Loucy (cell line): ENCODE data around the gene GNGT1.

Source experiments
- H2AFZ ChIP-seq: fragments of 200-600 bp; sonication (generic); 2 replicates; pipeline ENCODE4 v1.6.0; 2016; ENCODE audit warnings: antibody characterized with exemption, mild to moderate bottlenecking, low read length, moderate library complexity
- H3F3A ChIP-seq: fragments of 200-600 bp; 2 replicates; pipeline ENCODE4 v1.6.0; 2016; ENCODE audit warnings: antibody characterized with exemption, low read depth, mild to moderate bottlenecking
- H3K27me3 ChIP-seq: fragments of 200-600 bp; sonication (generic); 2 replicates; pipeline ENCODE4 v1.6.1; 2014; ENCODE audit warnings: low read length, mild to moderate bottlenecking; ENCODE audit not compliant: insufficient read depth, poor library complexity, severe bottlenecking
- H3K36me3 ChIP-seq: fragments of 200-600 bp; sonication (generic); 2 replicates; pipeline ENCODE4 v1.6.1; 2016; ENCODE audit warnings: low read length; ENCODE audit not compliant: insufficient read depth
- H3K4me1 ChIP-seq: fragments of 200-600 bp; sonication (generic); 2 replicates; pipeline ENCODE4 v1.5.1; 2014; ENCODE audit warnings: low read length, mild to moderate bottlenecking; ENCODE audit not compliant: insufficient read depth, poor library complexity, severe bottlenecking
- H3K4me2 ChIP-seq: fragments of 200-600 bp; sonication (generic); 2 replicates; pipeline ENCODE4 v1.6.0; 2014; ENCODE audit warnings: antibody characterized with exemption, low read length, low read depth, mild to moderate bottlenecking; ENCODE audit not compliant: poor library complexity, severe bottlenecking
- H3K4me3 ChIP-seq: fragments of 200-600 bp; sonication (generic); 2 replicates; pipeline ENCODE4 v1.5.1; 2014; ENCODE audit warnings: low read length, mild to moderate bottlenecking, mixed read lengths; ENCODE audit not compliant: poor library complexity, severe bottlenecking
- H3K79me2 ChIP-seq: fragments of 200-600 bp; sonication (generic); 2 replicates; pipeline ENCODE4 v1.6.1; 2014; ENCODE audit warnings: low read length; ENCODE audit not compliant: insufficient read depth
- H3K9ac ChIP-seq: fragments of 200-600 bp; sonication (generic); 2 replicates; pipeline ENCODE4 v1.6.0; 2014; ENCODE audit warnings: mild to moderate bottlenecking, low read depth, low read length, moderate library complexity; ENCODE audit not compliant: poor library complexity, severe bottlenecking
- H3K9me2 ChIP-seq: fragments of 200-600 bp; sonication (generic); replicated peaks from 2 replicates; pipeline ENCODE4 v1.6.1; 2016; ENCODE audit warnings: low read depth, low read length, mixed read lengths
- H3K9me3 ChIP-seq: fragments of 200-600 bp; sonication (generic); 2 replicates; pipeline ENCODE4 v1.6.1; 2014; ENCODE audit warnings: mild to moderate bottlenecking, antibody characterized with exemption, low read length, low read depth; ENCODE audit not compliant: insufficient read depth
- H4K20me1 ChIP-seq: fragments of 200-600 bp; sonication (generic); 2 replicates; pipeline ENCODE4 v1.6.0; 2014; ENCODE audit warnings: antibody characterized with exemption, low read length, mild to moderate bottlenecking; ENCODE audit not compliant: insufficient read depth, poor library complexity, severe bottlenecking
- CTCF ChIP-seq: fragments of 200-600 bp; sonication (generic); conservative IDR thresholded peaks from 2 replicates; pipeline ENCODE4 v1.5.1; 2014; ENCODE audit warnings: mild to moderate bottlenecking, antibody characterized with exemption, low read length
- EZH2phosphoT487 ChIP-seq: fragments of 200-600 bp; IDR thresholded peaks from 2 replicates; pipeline ENCODE4 v1.6.1; 2018; ENCODE audit warnings: antibody characterized with exemption, mild to moderate bottlenecking, moderate library complexity, borderline replicate concordance

Gene GNGT1

GRCh38 chr7:93895859-93896600, 10.3 kb upstream of the GNGT1 start:
- Histone ChIP-seq H3K4me3 (no peak overlapping the region), H3F3A (no peaks in the 10 kb centered on the region)

DNA sequence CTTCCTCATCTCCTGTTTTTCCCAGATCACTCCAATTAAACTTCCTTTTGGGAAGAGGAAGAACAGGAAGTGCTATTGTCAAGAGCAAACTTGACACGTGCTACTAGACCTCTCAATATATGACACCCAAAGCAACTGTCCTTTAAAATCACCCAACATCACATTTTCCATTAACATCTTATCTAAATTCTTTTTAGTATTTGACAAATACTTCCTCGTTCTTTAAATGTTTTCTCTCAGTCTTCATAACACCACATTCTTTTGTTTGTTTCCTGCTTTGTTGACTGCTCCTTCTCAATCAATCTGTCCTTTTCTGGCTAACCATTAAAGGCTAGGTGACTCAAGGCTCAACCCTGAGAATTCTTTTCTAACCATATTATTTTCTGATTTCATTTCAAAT, 8.7 kb upstream of the GNGT1 start:
- no peak overlapping the region for H3K9ac ChIP-seq
- no peak overlapping the region for H3K4me2 ChIP-seq
- TF ChIP-seq EZH2phosphoT487 (no peak), CTCF (no peak)
- H3K4me1 ChIP-seq = no peaks in the 10 kb centered on the region
- no peaks in the 10 kb centered on the region for H3K9me3 ChIP-seq
- H2AFZ ChIP-seq = no peak overlapping the region
- H3K4me3 ChIP-seq = no peak overlapping the region
- no peaks in the 10 kb centered on the region for H4K20me1 ChIP-seq
- H3K27me3 ChIP-seq = no peaks in the 10 kb centered on the region
- H3K79me2 ChIP-seq = no peaks in the 10 kb centered on the region
- no peaks in the 10 kb centered on the region for H3K9me2 ChIP-seq
- no peaks in the 10 kb centered on the region for H3K36me3 ChIP-seq
- no peaks in the 10 kb centered on the region for H3F3A ChIP-seq

More at GRCh38 chr7:93895859-93896600, 10.3 kb upstream of the GNGT1 start:
- Histone ChIP-seq H3K27me3 (no peaks in the 10 kb centered on the region), H3K79me2 (no peaks in the 10 kb centered on the region), H3K36me3 (no peaks in the 10 kb centered on the region), H3K9me2 (no peaks in the 10 kb centered on the region), H4K20me1 (no peaks in the 10 kb centered on the region), H3K9me3 (no peaks in the 10 kb centered on the region), H3K4me2 (no peak overlapping the region), H3K4me1 (no peaks in the 10 kb centered on the region), H3K9ac (no peak overlapping the region), H2AFZ (no peak overlapping the region)
- no peak for TF ChIP-seq CTCF
- TF ChIP-seq EZH2phosphoT487 = no peak

DNA sequence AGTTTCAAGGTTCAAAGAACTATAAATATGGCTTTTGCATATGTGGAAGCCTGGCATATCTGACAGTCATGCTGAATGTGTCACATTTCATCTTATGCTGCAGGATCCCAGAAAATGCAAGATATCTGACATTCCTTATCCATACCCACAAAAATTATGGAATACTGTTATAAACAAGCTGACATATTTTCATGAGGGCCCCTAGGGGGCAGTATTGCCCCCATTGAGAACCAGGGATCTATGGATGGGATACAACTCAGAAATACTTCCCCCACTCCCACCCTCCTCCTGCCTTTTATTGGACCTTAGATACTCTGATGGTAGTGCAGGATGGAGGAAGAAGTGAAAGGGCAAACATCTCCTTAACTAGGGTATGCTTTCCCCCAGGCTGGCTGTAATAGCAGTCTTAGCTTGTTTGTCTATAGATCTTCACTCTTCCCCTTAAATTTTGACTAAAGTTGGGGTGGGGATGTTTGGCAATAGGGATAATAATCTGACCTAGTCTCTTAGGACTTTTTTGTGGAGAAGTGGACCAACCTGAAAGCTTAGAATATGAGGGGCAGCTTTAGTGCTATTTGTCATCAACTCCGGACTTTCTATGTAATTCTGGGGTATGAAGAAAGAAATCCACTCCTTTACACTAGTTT, 3.5 kb upstream of the GNGT1 start:
- TF ChIP-seq CTCF = peak; percentile 99
- no peak for TF ChIP-seq EZH2phosphoT487
- no peak overlapping the region for H2AFZ ChIP-seq
- H3K4me1 ChIP-seq = no peaks in the 10 kb centered on the region
- H3K79me2 ChIP-seq = no peaks in the 10 kb centered on the region
- H3K36me3 ChIP-seq = no peaks in the 10 kb centered on the region
- H3K4me2 ChIP-seq = no peak overlapping the region
- H3F3A ChIP-seq = no peaks in the 10 kb centered on the region
- no peaks in the 10 kb centered on the region for H4K20me1 ChIP-seq
- H3K9me3 ChIP-seq = no peaks in the 10 kb centered on the region
- no peak overlapping the region for H3K4me3 ChIP-seq
- no peaks in the 10 kb centered on the region for H3K9me2 ChIP-seq
- H3K27me3 ChIP-seq = no peaks in the 10 kb centered on the region
- no peak overlapping the region for H3K9ac ChIP-seq
